Keratinocyte (primary cell): ENCODE data around the gene IRX4.

Experiments used
- CTCF ChIP-seq, 3 experiments: IDR thresholded peaks in 1 of 3; conservative IDR thresholded peaks in 1 of 3; optimal IDR thresholded peaks in 1 of 3; 2 replicates in 2 of 3; 3 replicates in 1 of 3; pipeline versions ENCODE3 to v1.5.1; 2011; ENCODE audit warnings: low read length in 3 of 3, mild to moderate bottlenecking in 3 of 3, moderate library complexity in 2 of 3, control low read depth in 1 of 3, inconsistent platforms in 1 of 3; ENCODE audit not compliant: insufficient read depth in 2 of 3; ENCODE audit errors: extremely low read depth in 1 of 3
- EZH2 ChIP-seq: IDR thresholded peaks from one replicate; pipeline ENCODE4 v1.6.1; 2012; ENCODE audit warnings: inconsistent platforms, mild to moderate bottlenecking, low read length, moderate library complexity

GRCh38 chr5:1836891-1837880, 45.5 kb downstream of the IRX4 start:
- TF ChIP-seq CTCF (optimal IDR thresholded peaks at IDR 0.05 in 1 of 3, IDR thresholded peaks at IDR 0.05 in 1 of 3, conservative IDR thresholded peaks at IDR 0.05 in 1 of 3; ENCODE audit: extremely low read depth in 1 of 3, insufficient read depth in 2 of 3, low read length in 3 of 3) (no peak), EZH2 (no peak)
